GDM1 (cell line): ENCODE data around the gene DUSP28.
A peak's percentile ranks its signal among the peaks of the same experiment; 100 is the strongest.
"Not testable (repeated sequence)": the region's sequence is repeated elsewhere in the genome, so short reads cannot be mapped to it uniquely, and the experiment has no call there.

Experiments
- DNase-seq: peaks from one replicate; lab custom pipeline; 2025; lab: John Stamatoyannopoulos, UW

The DUSP28 gene

GRCh38 chr2:240560084-240560479 is at the start of gene DUSP28:
Gene DUSP28 (plus strand): TSS chr2:240560357. CDS start chr2:240560685, 328 bp downstream.
- DNase-seq: peak; percentile 86

GRCh38 chr2:240510513-240511210 is 49.5 kb upstream of the DUSP28 start:
- DNase-seq: no peak

- no peak for DNase-seq
These were observed 48.6 kb upstream of the DUSP28 start for GRCh38 chr2:240511351-240512108.

GRCh38 chr2:240512109-240512485 is 48.1 kb upstream of the DUSP28 start:
- no peak for DNase-seq

- no peak for DNase-seq
These were observed 47.3 kb upstream of the DUSP28 start for GRCh38 chr2:240512666-240513535.

- peak; percentile 31 for DNase-seq
These were observed 46.4 kb upstream of the DUSP28 start for GRCh38 chr2:240513549-240514287.

- no peak for DNase-seq
These were observed 45.5 kb upstream of the DUSP28 start for GRCh38 chr2:240514631-240515030.

- no peak for DNase-seq
These were observed 42.8 kb upstream of the DUSP28 start for GRCh38 chr2:240517342-240517741.

- DNase-seq: no peak
These were observed 41.2 kb upstream of the DUSP28 start for GRCh38 chr2:240518981-240519380.

- no peak for DNase-seq
These were observed 40.6 kb upstream of the DUSP28 start for GRCh38 chr2:240519396-240520129.

- no peak for DNase-seq
These were observed 39.8 kb upstream of the DUSP28 start for GRCh38 chr2:240520130-240520973.

GRCh38 chr2:240520974-240521350 is 39.2 kb upstream of the DUSP28 start:
- no peak for DNase-seq

GRCh38 chr2:240521885-240522284 is 38.3 kb upstream of the DUSP28 start:
- DNase-seq: not testable (repeated sequence)

- DNase-seq: no peak
These were observed 37.8 kb upstream of the DUSP28 start for GRCh38 chr2:240522406-240522805.

GRCh38 chr2:240523451-240524281 is 36.5 kb upstream of the DUSP28 start:
- no peak for DNase-seq

- DNase-seq: peak; percentile 17
These were observed 35.0 kb upstream of the DUSP28 start for GRCh38 chr2:240524963-240525718.

GRCh38 chr2:240525802-240526201 is 34.4 kb upstream of the DUSP28 start:
- no peak for DNase-seq

GRCh38 chr2:240526521-240526920 is 33.6 kb upstream of the DUSP28 start:
- DNase-seq: no peak
